ENCODE measurements around the gene HSD17B11.
A peak's percentile ranks its signal among the peaks of the same experiment; 100 is the strongest.
"Not testable (repeated sequence)": the region's sequence is repeated elsewhere in the genome, so short reads cannot be mapped to it uniquely, and the experiment has no call there.

The HSD17B11 gene

DNA sequence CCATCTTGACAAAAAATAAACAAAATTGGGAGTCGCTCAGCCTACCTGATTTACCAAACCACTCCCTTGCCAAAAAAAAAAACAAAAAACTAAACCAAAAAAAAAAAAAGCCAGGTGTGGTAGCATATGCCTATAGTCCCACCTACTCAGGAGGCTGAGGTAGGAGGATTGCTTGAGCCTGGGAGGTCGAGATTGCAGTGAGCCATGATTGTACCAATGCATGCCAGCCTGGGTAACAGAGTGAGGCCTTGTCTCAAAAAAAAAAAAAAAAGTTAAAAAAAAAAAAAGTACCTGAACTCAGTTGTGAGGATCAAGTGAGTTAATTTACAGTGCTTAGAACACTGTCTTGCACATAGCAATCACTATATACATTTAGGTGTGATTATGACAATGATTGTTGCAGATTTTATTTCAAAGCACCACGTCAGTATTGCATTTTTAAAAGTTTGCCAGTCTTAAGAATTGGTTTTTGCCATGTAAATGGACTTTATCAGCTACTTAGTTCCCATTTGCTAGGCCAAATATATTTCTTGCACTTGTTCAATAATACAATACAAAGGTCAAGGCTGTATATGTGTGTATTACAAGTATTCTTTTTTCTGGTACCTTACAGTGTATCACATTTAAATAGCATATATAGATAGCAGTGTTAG lies 36.0 kb upstream of the HSD17B11 start:
- no peaks in the 10 kb centered on the region for H3K27me3 ChIP-seq (ENCODE audit: insufficient read depth, low read depth, severe bottlenecking)
- no peak for DNase-seq
- H3K27ac ChIP-seq = no peak overlapping the region
- no peak for TF ChIP-seq CTCF (IDR thresholded peaks at IDR 0.05; ENCODE audit: low read depth, low read length)
- no peaks in the 10 kb centered on the region; the same call in 1 of the 2 replicates for H3K36me3 ChIP-seq
- H3K4me3 ChIP-seq (ENCODE audit: low read depth, low read length) = no peak overlapping the region
- peaks cover under 1% of the 10 kb centered on the region for H3K9me3 ChIP-seq (ENCODE audit: severe bottlenecking)

DNA sequence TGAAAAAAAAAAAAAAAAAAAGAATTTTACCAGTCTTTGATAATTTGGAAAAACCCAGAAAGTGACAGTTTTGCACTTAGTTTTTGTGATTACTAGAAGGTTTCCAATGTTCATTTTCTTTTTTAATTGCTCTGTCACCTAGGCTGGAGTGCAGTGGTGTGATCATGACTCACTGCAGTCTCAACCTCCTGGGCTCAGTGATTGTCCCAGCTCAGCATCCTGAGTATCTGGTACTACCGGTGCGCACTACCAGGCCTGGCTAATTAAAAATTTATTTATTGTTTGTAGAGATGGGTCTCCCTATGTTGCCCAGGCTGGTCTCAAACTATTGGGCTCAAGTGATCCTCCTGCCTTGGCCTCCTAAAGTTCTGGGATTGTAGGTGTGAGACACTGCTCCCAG lies 34.7 kb upstream of the HSD17B11 start:
- TF ChIP-seq CTCF (IDR thresholded peaks at IDR 0.05; ENCODE audit: low read depth, low read length) = no peak
- Histone ChIP-seq H3K27me3 (ENCODE audit: insufficient read depth, low read depth, severe bottlenecking) (no peaks in the 10 kb centered on the region), H3K9me3 (ENCODE audit: severe bottlenecking) (peaks cover 2% of the 10 kb centered on the region), H3K36me3 (no peaks in the 10 kb centered on the region; the same call in 1 of the 2 replicates), H3K27ac (no peak overlapping the region), H3K4me3 (ENCODE audit: low read depth, low read length) (no peak overlapping the region)
- no peak for DNase-seq

GRCh38 chr4:87424099-87424543 lies 33.1 kb upstream of the HSD17B11 start:
- H3K9me3 ChIP-seq (ENCODE audit: severe bottlenecking); H3K4me3 ChIP-seq (ENCODE audit: low read depth, low read length); H3K27me3 ChIP-seq (ENCODE audit: insufficient read depth, low read depth, severe bottlenecking); H3K36me3 ChIP-seq; DNase-seq; H3K27ac ChIP-seq: not testable (repeated sequence)

- Histone ChIP-seq H3K4me3 (ENCODE audit: low read depth, low read length) (peak overlapping the region; percentile 95), H3K9me3 (ENCODE audit: severe bottlenecking) (peaks cover 2% of the 10 kb centered on the region), H3K27ac (peak overlapping the region; percentile 83), H3K27me3 (ENCODE audit: insufficient read depth, low read depth, severe bottlenecking) (no peaks in the 10 kb centered on the region), H3K36me3 (no peaks in the 10 kb centered on the region; the same call in 1 of the 2 replicates)
- no peak for TF ChIP-seq CTCF (IDR thresholded peaks at IDR 0.05; ENCODE audit: low read depth, low read length)
- no peak for DNase-seq
Observed at GRCh38 chr4:87423317-87424098, 32.5 kb upstream of the HSD17B11 start.

DNA sequence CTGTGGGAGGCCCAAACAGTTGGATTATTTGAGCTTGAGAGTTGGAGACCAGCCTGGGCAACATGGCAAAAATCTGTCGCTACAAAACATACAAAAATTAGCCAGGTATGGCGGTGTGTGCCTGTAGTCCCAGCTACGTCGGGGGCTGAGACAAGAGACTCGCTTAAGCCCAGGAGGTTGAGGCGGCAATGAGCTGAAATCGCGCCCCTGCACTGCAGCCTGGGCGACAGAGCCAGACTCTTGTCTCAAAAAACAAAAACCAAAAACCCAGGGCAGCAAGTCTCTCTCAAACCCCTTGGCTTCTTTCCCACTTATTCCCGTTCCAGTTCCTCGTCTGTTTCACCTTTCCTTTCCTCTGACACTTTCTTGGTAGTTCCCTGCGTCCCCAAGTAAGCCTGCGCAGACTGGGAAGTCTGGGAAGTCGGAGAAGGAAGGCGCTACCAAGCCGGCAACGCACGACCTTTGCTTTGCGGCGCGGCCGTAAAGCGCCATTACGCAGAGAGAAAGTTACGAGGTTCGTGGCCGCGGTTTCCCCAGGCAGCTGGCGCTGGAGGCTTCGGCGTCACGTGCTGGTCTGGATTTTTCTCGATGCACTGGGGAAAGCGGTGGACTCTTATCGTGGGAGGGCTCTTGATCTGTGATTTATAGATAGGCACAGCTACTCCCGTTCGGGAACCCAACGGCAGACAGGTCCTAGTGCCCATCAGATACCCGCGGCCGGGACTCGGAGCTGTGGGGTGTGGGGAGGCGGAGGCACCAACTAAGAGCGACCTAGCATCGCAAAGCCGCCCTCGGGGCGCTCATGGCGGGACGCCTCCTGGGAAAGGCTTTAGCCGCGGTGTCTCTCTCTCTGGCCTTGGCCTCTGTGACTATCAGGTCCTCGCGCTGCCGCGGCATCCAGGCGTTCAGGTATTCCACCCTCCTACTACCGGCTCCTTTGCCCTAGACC lies 31.4 kb upstream of the HSD17B11 start, which contains the start of gene NUDT9:
NUDT9 (plus strand) TSS at position 470 of the 949 bp plus-strand sequence; CDS start at position 803, 333 bp downstream.
- Histone ChIP-seq H3K9me3 (ENCODE audit: severe bottlenecking) (peaks cover 6% of the 10 kb centered on the region), H3K36me3 (no peaks in the 10 kb centered on the region), H3K27me3 (ENCODE audit: insufficient read depth, low read depth, severe bottlenecking) (no peaks in the 10 kb centered on the region), H3K4me3 (ENCODE audit: low read depth, low read length) (peak within 1 kb of the TSS; percentile 95), H3K27ac (peak within 1 kb of the TSS; percentile 83)
- peak; percentile 95 for DNase-seq
- TF ChIP-seq CTCF (IDR thresholded peaks at IDR 0.05; ENCODE audit: low read depth, low read length) = no peak
